ENCODE results near the gene CEBPB.

The CEBPB gene

GRCh38 chr20:50190251-50191064, at the start of gene CEBPB:
TSS of gene CEBPB (plus strand) at chr20:50190830. CDS start at chr20:50191034, 204 bp downstream.
- H3K36me3 ChIP-seq (ENCODE audit: control insufficient read depth, insufficient read depth, low read length) = peaks cover 6% of the 10 kb centered on the region
- H3K9me3 ChIP-seq (ENCODE audit: control insufficient read depth, low read length) = no peaks in the 10 kb centered on the region
- H3K9ac ChIP-seq (ENCODE audit: low read length) = peak within 1 kb of the TSS; percentile 94
- H3K4me1 ChIP-seq (ENCODE audit: control insufficient read depth, insufficient read depth, low read length) = peaks cover 28% of the 10 kb centered on the region
- peak within 1 kb of the TSS; percentile 87 for H3K4me3 ChIP-seq (ENCODE audit: low read length)
- peaks cover 8% of the 10 kb centered on the region for H3K27me3 ChIP-seq (ENCODE audit: control insufficient read depth, insufficient read depth, low read length)

DNA sequence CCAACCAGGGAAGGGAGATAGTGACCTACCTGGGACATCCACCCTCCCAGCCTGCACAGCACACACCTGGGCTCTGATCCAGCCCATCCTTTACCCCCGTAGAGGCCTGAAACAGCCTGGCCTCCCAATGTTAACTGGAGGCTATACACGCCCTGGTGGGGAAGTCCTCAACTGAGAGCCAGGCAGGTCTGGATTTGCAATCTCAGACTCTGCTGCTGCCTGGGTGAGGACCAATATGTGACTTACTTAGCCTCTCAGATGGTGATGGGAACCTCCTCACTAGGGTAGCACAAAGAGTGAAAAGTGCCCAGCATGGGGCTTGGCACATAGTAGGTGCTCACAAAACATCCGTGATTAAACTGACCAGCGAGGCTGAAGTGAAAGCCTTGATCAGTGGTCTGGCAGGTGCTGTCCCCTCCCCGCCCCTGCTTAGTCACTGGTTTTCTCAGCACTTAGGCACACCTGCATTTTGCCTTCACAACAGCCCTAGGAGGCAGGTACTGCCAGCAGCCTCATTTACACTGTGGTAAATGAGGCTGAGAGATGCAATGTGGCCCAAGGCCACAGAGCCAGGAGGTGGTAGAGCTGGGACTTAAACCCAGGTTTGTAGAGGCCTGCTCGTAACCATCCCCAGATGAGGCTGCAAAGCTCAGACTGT, 49.5 kb upstream of the CEBPB start:
- no peaks in the 10 kb centered on the region for H3K9me3 ChIP-seq (ENCODE audit: control insufficient read depth, low read length)
- H3K9ac ChIP-seq (ENCODE audit: low read length) = peak overlapping the region; percentile 19
- peaks cover 14% of the 10 kb centered on the region for H3K36me3 ChIP-seq (ENCODE audit: control insufficient read depth, insufficient read depth, low read length)
- no peaks in the 10 kb centered on the region for H3K27me3 ChIP-seq (ENCODE audit: control insufficient read depth, insufficient read depth, low read length)
- peaks cover 56% of the 10 kb centered on the region for H3K4me1 ChIP-seq (ENCODE audit: control insufficient read depth, insufficient read depth, low read length)
- no peak overlapping the region for H3K4me3 ChIP-seq (ENCODE audit: low read length)

DNA sequence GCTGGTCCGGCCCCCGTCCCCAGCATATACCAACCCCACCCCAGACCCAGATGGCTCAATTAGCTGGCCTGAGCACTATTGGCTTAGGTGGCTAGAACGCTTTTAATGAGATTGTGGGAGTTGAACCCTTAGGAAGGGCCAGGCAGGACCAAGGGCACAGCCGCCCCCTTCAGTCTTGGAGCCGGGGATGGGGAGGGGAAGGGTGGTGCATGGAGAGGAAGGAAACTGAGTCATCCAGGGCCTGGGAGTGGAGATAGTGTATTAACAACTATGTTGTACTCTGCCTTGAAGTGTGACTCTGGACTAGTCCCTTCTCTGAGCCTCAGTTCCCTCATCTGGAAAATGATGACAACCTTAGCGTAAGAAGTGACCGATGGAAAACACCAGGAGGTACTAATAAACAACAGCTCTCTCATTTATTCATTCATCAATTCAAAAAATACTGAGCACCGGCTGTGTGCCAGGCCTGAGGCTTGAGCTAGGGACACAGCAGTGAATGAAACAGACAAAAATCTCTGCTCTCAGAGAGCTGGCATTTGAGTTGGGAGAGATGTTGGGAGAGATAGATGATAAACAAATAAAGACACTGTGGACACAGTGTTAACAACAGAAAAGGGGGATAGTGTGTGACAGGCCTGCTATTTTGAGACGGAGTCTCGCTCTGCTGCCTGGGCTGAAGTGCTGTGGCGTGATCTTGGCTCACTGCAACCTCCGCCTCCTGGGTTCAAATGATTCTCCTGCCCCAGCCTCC, 48.6 kb upstream of the CEBPB start:
- peak overlapping the region; percentile 16 for H3K9ac ChIP-seq (ENCODE audit: low read length)
- no peak overlapping the region for H3K4me3 ChIP-seq (ENCODE audit: low read length)
- no peaks in the 10 kb centered on the region for H3K27me3 ChIP-seq (ENCODE audit: control insufficient read depth, insufficient read depth, low read length)
- peaks cover 14% of the 10 kb centered on the region for H3K36me3 ChIP-seq (ENCODE audit: control insufficient read depth, insufficient read depth, low read length)
- peaks cover 64% of the 10 kb centered on the region for H3K4me1 ChIP-seq (ENCODE audit: control insufficient read depth, insufficient read depth, low read length)
- H3K9me3 ChIP-seq (ENCODE audit: control insufficient read depth, low read length) = no peaks in the 10 kb centered on the region

DNA sequence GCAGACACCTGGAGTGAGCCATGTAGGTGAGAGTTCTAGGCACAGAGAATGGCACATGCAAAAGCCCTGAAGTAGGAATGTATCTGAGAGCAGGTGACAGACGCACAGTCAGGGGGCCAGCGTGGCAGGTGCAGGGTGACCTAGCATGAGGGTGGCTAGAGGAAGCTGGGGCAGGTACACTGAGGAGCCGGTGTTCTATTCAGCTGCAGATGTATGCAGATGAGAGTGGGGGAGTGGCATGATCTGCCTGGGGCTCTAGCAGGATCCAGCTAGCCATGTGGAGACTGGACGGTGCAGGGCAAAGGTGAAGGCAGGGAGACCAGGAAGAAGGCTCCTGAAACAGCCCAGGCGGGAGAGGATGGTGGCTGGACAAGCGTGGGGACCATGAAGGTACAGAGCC, 47.8 kb upstream of the CEBPB start:
- peaks cover 72% of the 10 kb centered on the region for H3K4me1 ChIP-seq (ENCODE audit: control insufficient read depth, insufficient read depth, low read length)
- H3K36me3 ChIP-seq (ENCODE audit: control insufficient read depth, insufficient read depth, low read length) = peaks cover 14% of the 10 kb centered on the region
- no peak overlapping the region for H3K9ac ChIP-seq (ENCODE audit: low read length)
- no peak overlapping the region for H3K4me3 ChIP-seq (ENCODE audit: low read length)
- H3K27me3 ChIP-seq (ENCODE audit: control insufficient read depth, insufficient read depth, low read length) = no peaks in the 10 kb centered on the region
- no peaks in the 10 kb centered on the region for H3K9me3 ChIP-seq (ENCODE audit: control insufficient read depth, low read length)

GRCh38 chr20:50144362-50144761, 46.3 kb upstream of the CEBPB start:
- Histone ChIP-seq H3K9ac (ENCODE audit: low read length) (no peak overlapping the region), H3K36me3 (ENCODE audit: control insufficient read depth, insufficient read depth, low read length) (peaks cover 17% of the 10 kb centered on the region), H3K9me3 (ENCODE audit: control insufficient read depth, low read length) (no peaks in the 10 kb centered on the region), H3K27me3 (ENCODE audit: control insufficient read depth, insufficient read depth, low read length) (no peaks in the 10 kb centered on the region), H3K4me3 (ENCODE audit: low read length) (no peak overlapping the region), H3K4me1 (ENCODE audit: control insufficient read depth, insufficient read depth, low read length) (peaks cover 71% of the 10 kb centered on the region)

DNA sequence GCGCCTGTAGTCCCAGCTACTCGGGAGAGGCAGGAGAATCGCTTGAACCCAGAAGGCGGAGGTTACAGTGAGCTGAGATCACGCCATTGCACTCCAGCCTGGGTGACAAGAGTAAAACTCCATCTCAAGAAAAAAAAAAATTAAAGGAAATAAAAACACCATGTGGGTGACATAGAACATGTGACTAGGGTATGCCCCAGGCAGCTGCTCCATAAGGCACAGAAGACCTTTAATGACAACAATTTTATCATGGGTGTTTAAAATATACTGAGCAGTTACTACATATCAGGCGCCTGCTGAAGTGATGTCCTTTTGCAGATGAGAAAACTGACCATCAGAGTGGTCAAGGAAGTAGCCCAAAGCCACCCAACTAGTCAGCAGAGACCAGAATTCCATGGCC, 45.1 kb upstream of the CEBPB start:
- Histone ChIP-seq H3K9me3 (ENCODE audit: control insufficient read depth, low read length) (no peaks in the 10 kb centered on the region), H3K9ac (ENCODE audit: low read length) (no peak overlapping the region), H3K4me1 (ENCODE audit: control insufficient read depth, insufficient read depth, low read length) (peaks cover 77% of the 10 kb centered on the region), H3K4me3 (ENCODE audit: low read length) (no peak overlapping the region), H3K27me3 (ENCODE audit: control insufficient read depth, insufficient read depth, low read length) (no peaks in the 10 kb centered on the region), H3K36me3 (ENCODE audit: control insufficient read depth, insufficient read depth, low read length) (peaks cover 17% of the 10 kb centered on the region)

- no peaks in the 10 kb centered on the region for H3K9me3 ChIP-seq (ENCODE audit: control insufficient read depth, low read length)
- peaks cover 77% of the 10 kb centered on the region for H3K4me1 ChIP-seq (ENCODE audit: control insufficient read depth, insufficient read depth, low read length)
- H3K27me3 ChIP-seq (ENCODE audit: control insufficient read depth, insufficient read depth, low read length) = no peaks in the 10 kb centered on the region
- peaks cover 17% of the 10 kb centered on the region for H3K36me3 ChIP-seq (ENCODE audit: control insufficient read depth, insufficient read depth, low read length)
- no peak overlapping the region for H3K4me3 ChIP-seq (ENCODE audit: low read length)
- peak overlapping the region; percentile 69 for H3K9ac ChIP-seq (ENCODE audit: low read length)
Observed at GRCh38 chr20:50146214-50146613, 44.4 kb upstream of the CEBPB start.

DNA sequence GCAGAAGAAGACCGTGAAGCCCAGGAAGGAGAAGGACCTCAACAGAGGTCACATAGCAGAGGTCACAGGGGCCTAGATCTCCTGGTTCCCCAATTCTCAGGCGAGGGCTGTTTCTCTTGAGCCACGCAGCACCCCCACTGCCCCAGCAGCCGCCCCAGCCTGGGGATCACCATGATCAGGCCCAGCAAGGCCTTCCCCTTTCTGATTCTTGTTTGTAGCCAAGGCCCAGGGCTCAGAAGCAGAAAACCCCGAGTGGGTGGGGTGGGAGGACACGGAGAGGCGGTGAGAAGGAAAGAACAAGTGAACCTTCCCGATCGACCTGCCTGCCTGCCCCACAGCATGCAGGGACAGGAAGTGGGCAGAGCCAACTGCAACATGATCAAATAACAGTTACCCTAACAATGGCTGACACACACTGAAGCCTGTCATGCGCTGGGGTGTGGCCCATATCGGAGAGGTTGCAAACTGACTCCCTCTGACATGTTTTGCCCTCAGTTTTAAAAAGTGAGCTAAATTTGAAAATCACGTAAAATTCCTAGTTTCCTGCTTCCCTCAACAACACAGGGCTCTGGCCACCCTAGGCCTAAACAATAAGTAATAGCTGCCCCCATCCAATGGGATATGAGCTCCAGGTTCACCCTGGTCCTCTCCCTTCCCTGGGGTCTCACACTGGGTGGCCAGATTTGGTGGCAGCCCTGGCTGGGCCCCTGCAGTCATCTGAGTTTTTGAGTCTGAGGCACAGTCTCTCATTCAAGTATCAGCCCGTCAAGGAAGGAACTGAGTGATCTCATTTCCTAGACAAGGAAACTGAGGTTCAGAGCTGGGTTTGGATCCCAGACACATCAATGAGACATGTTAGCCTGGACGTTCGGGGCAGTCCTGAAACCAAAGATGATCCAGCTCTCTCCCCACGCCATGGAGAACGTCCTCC, 43.6 kb upstream of the CEBPB start:
- peak overlapping the region; percentile 69 for H3K9ac ChIP-seq (ENCODE audit: low read length)
- peaks cover 14% of the 10 kb centered on the region for H3K36me3 ChIP-seq (ENCODE audit: control insufficient read depth, insufficient read depth, low read length)
- no peaks in the 10 kb centered on the region for H3K27me3 ChIP-seq (ENCODE audit: control insufficient read depth, insufficient read depth, low read length)
- no peak overlapping the region for H3K4me3 ChIP-seq (ENCODE audit: low read length)
- H3K9me3 ChIP-seq (ENCODE audit: control insufficient read depth, low read length) = no peaks in the 10 kb centered on the region
- H3K4me1 ChIP-seq (ENCODE audit: control insufficient read depth, insufficient read depth, low read length) = peaks cover 77% of the 10 kb centered on the region

- Histone ChIP-seq H3K27me3 (ENCODE audit: control insufficient read depth, insufficient read depth, low read length) (no peaks in the 10 kb centered on the region), H3K9ac (ENCODE audit: low read length) (peak overlapping the region; percentile 10), H3K9me3 (ENCODE audit: control insufficient read depth, low read length) (no peaks in the 10 kb centered on the region), H3K4me1 (ENCODE audit: control insufficient read depth, insufficient read depth, low read length) (peaks cover 71% of the 10 kb centered on the region), H3K36me3 (ENCODE audit: control insufficient read depth, insufficient read depth, low read length) (peaks cover 3% of the 10 kb centered on the region), H3K4me3 (ENCODE audit: low read length) (no peak overlapping the region)
Observed at GRCh38 chr20:50149481-50150254, 41.0 kb upstream of the CEBPB start.

DNA sequence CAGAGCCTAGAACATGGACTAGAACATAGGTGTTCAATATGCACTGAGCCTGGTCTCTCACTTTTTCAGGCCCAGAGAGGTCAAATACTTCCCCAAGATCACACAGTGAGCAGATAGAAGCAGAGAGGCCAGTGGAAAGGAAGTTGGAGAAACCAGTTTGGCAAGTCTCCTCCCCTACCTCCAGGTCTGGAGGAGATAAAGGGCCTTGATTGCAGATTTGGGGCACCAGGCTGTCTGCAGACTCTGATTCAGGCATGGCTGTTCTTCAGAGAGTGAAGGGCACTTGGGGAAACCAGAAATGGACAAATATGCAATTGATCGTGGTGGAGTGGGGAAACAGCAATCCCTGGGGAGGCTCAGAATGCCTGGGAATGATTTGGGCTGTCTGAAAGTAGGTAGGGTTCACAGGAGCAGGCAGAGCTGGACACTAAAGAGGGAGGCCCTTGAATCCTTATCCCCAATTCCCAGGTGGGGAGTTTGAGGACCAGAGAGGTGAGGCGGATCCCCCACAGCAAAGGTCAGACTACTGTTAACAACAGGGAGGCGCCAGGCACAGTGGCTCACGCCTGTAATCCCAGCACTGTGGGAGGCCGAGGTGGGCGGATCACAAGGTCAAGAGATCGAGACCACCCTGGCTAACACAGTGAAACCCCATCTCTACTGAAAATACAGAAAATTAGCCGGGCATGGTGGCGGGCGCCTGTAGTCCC, 39.4 kb upstream of the CEBPB start:
- Histone ChIP-seq H3K4me3 (ENCODE audit: low read length) (no peak overlapping the region), H3K4me1 (ENCODE audit: control insufficient read depth, insufficient read depth, low read length) (peaks cover 67% of the 10 kb centered on the region), H3K27me3 (ENCODE audit: control insufficient read depth, insufficient read depth, low read length) (no peaks in the 10 kb centered on the region), H3K9me3 (ENCODE audit: control insufficient read depth, low read length) (no peaks in the 10 kb centered on the region), H3K9ac (ENCODE audit: low read length) (peak overlapping the region; percentile 64), H3K36me3 (ENCODE audit: control insufficient read depth, insufficient read depth, low read length) (peaks cover 3% of the 10 kb centered on the region)

Measured in mucosa of stomach (tissue), 1 donor.